ENCODE measurements around the gene LUC7L3.

GRCh38 chr17:50768346-50768761, 49.0 kb downstream of the LUC7L3 start:
- TF ChIP-seq CTCF (IDR thresholded peaks at IDR 0.05) (no peak), POLR2A (IDR thresholded peaks at IDR 0.05) (no peak)

Measured in thyroid gland (tissue), 4 donors.